GM12801 (cell line): ENCODE data around the gene DUOX1.

ENCODE experiments used
- TF ChIP-seq, protein P1 (sequence below): IDR thresholded peaks from one replicate; pipeline ENCODE4 v1.5.1; 2011; ENCODE audit warnings: control low read depth; ENCODE audit not compliant: insufficient read length; ENCODE audit errors: extremely low read depth

Gene DUOX1

DNA sequence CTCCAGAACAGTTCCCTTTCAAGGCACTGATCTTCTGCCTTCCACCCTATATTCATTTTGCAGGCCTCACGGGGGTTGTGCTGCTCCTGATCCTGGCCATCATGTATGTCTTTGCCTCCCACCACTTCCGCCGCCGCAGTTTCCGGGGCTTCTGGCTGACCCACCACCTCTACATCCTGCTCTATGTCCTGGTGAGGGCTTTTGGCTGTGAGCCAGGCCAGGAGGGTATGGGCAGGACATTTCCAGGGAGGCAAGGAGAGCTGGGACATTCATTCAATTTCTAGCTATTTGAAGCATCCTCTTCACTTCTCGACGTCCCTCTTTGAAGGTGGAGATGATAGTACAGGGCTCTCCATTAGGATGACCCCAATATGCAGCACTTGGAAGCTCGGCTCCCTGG, 25.9 kb downstream of the DUOX1 start:
- TF ChIP-seq, protein P1, sequence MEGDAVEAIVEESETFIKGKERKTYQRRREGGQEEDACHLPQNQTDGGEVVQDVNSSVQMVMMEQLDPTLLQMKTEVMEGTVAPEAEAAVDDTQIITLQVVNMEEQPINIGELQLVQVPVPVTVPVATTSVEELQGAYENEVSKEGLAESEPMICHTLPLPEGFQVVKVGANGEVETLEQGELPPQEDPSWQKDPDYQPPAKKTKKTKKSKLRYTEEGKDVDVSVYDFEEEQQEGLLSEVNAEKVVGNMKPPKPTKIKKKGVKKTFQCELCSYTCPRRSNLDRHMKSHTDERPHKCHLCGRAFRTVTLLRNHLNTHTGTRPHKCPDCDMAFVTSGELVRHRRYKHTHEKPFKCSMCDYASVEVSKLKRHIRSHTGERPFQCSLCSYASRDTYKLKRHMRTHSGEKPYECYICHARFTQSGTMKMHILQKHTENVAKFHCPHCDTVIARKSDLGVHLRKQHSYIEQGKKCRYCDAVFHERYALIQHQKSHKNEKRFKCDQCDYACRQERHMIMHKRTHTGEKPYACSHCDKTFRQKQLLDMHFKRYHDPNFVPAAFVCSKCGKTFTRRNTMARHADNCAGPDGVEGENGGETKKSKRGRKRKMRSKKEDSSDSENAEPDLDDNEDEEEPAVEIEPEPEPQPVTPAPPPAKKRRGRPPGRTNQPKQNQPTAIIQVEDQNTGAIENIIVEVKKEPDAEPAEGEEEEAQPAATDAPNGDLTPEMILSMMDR: no peak

DNA sequence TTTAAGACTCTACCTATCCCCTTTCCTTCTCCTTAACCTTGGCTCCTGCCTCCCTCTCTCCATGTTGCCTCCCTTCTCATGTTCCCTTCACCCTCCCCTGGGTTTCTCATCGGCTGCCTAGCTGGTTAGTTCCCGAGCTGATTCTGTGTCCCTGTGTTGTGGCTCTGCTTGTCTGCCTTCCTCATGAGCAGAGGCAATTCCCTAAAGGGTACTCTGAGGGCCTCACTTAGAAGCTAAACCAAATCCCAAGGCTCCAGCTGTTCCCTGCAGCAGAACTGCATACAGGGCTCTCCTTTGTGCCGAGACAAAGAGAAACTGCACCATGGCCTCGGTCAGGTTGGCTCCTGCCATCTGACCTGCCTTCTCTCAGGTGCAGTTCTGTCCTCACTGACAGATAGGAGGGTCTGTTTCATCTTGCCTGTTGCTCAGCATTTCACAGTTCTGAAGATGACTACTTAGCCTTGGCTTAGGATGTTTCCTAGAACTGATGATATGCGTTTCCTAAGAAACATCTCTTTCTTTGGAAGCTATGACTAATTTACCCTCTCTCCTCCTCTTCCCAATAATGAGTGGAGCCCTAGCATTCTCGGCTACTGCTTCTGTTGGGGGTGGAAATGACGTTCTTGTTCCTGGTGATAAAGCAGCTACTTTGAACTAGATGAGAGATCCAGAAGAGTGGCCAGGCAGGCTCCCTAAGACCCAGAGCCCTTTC, 27.1 kb downstream of the DUOX1 start:
- TF ChIP-seq, protein P1: no peak

DNA sequence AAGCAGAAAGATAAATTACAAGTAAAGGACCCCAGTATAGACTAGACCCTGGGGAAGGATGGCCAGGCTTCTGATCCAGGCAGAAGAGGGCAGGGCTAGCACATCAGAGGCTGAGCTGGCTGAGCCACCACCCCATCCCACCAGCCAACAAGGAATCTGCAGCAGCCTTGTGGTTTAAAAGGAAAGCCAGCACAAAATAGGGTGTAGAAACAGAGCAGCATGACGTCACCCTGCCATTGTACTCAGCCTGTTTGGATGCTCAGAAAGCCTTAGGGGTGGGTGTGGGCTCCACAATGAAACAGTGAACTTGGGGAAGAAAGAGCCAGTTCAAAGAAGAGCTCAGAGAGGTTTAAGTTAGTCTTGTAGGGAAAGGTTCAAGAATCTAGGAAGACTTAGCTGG, 28.2 kb downstream of the DUOX1 start:
- TF ChIP-seq, protein P1: no peak

DNA sequence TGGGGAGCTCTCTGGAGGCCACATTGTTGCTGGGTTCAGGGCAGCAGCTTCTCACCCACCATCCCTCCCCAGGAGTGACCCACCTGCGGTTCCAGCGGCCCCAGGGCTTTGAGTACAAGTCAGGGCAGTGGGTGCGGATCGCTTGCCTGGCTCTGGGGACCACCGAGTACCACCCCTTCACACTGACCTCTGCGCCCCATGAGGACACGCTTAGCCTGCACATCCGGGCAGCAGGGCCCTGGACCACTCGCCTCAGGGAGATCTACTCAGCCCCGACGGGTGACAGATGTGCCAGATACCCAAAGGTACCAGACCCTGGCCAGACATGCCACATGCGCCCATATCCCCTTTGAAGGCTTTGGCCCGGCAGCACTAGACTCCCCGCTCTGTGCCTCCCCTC, 31.9 kb downstream of the DUOX1 start:
- TF ChIP-seq, protein P1: no peak

DNA sequence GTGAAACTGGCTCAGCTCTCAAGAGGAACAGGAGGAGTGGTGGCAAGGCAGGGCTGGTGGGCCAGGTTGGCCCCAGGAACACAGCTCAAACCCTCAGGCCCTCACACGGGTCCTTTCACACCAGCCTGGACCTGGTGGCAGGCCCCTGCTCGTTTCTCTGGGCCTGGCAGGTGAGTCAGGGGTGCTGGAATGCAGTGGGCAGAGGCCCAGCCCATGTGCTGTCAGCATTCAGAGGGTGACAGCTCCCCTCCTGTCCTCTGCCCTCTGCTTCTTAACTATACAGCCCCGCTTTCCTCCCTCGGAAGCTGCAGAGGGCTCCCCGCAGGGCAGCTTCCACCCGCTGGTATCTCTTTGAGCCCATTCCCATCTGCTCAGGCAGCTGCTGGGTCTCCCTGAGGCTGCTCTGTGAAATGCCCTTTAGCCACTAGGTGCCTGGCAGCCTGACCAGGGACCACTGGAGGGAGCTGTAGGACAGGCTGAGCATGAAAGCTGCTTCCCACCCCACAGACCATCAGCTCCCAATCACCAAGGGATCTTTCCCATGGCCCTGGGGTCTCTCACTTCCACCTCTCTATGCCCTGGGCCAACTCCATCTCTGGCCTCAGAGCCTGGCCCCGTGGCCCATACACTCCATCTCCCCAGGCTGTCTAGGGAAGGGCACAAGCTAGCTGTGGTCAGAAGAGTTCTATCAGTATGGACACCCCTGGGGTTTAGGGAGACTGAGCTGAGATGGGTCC, 33.1 kb downstream of the DUOX1 start:
- TF ChIP-seq, protein P1: no peak

DNA sequence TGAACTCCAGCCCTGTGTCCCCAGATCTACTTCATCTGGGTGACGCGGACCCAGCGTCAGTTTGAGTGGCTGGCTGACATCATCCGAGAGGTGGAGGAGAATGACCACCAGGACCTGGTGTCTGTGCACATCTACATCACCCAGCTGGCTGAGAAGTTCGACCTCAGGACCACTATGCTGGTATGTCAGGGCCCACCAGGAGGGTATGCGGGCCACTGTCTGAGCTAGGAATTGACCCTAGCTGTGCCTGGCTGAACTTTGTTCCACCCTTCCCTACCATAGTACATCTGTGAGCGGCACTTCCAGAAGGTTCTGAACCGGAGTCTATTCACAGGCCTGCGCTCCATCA, 33.7 kb downstream of the DUOX1 start:
- TF ChIP-seq, protein P1: no peak

DNA sequence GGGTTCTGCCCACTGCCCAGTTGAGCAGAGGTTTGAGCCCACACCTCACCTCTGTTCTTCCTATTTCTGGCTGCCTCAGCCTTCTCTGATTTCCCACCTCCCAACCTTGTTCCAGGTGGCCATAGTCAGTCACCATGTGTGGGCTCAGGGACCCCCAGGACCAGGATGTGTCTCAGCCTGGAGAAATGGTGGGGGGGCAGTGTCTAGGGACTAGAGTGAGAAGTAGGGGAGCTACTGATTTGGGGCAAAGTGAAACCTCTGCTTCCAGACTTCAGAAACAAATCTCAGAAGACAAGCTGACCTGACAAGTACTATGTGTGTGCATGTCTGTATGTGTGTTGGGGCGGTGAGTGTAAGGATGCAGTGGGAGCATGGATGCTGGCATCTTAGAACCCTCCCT, 35.1 kb downstream of the DUOX1 start:
- TF ChIP-seq, protein P1: no peak
